NB4 (cell line): Measurements from ENCODE around the gene CHD3.

Source experiments
- MYC ChIP-seq: IDR thresholded peaks from 2 replicates; pipeline ENCODE4 v1.6.1; 2011; ENCODE audit warnings: low read depth, low read length
- POLR2A ChIP-seq: IDR thresholded peaks from 2 replicates; pipeline ENCODE4 v1.6.1; 2011; ENCODE audit warnings: mild to moderate bottlenecking; ENCODE audit not compliant: insufficient read length; ENCODE audit errors: extremely low read depth
- TF ChIP-seq, protein P1 (sequence below): IDR thresholded peaks from one replicate; pipeline ENCODE4 v1.5.1; 2012; ENCODE audit warnings: low read depth, low read length

- no peak for TF ChIP-seq MYC
- TF ChIP-seq, protein P1, sequence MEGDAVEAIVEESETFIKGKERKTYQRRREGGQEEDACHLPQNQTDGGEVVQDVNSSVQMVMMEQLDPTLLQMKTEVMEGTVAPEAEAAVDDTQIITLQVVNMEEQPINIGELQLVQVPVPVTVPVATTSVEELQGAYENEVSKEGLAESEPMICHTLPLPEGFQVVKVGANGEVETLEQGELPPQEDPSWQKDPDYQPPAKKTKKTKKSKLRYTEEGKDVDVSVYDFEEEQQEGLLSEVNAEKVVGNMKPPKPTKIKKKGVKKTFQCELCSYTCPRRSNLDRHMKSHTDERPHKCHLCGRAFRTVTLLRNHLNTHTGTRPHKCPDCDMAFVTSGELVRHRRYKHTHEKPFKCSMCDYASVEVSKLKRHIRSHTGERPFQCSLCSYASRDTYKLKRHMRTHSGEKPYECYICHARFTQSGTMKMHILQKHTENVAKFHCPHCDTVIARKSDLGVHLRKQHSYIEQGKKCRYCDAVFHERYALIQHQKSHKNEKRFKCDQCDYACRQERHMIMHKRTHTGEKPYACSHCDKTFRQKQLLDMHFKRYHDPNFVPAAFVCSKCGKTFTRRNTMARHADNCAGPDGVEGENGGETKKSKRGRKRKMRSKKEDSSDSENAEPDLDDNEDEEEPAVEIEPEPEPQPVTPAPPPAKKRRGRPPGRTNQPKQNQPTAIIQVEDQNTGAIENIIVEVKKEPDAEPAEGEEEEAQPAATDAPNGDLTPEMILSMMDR: no peak
- TF ChIP-seq POLR2A: no peak
These were observed 772 bp downstream of the CHD3 start for GRCh38 chr17:7889166-7889955.
